Chondrocyte (in vitro differentiated cells): ENCODE data around the gene DPP10. TPM values are rescaled to one million over a fixed set of nuclear protein-coding genes. Genes with fewer than 3 reads are reported as not detected.

Experiments
- DNase-seq: peaks from one replicate; pipeline ENCODE4 v3.0.0; 2021; ENCODE audit warnings: mixed read lengths, low spot score
- H3K27ac Mint-ChIP-seq: one replicate; pipeline ENCODE4 v1.8.0; 2021; ENCODE audit warnings: mild to moderate bottlenecking, moderate library complexity, mixed read lengths; ENCODE audit not compliant: unreplicated experiment
- H3K27me3 Mint-ChIP-seq: 2 replicates; pipeline ENCODE4 v1.8.0; 2021; ENCODE audit warnings: low read depth, mixed read lengths
- H3K36me3 Mint-ChIP-seq: 2 replicates; pipeline ENCODE4 v1.8.0; 2021; ENCODE audit warnings: low read depth, mixed read lengths
- H3K4me1 Mint-ChIP-seq: 2 replicates; pipeline ENCODE4 v1.8.0; 2021; ENCODE audit warnings: low read depth, mild to moderate bottlenecking, mixed read lengths
- H3K4me3 Mint-ChIP-seq: one replicate; pipeline ENCODE4 v1.8.0; 2021; ENCODE audit warnings: mild to moderate bottlenecking, moderate library complexity, mixed read lengths; ENCODE audit not compliant: unreplicated experiment
- H3K9me3 Mint-ChIP-seq: 2 replicates; pipeline ENCODE4 v1.8.0; 2021; ENCODE audit warnings: low read depth, mixed read lengths
- total RNA-seq: library from RNA; stranded (reverse); gene quantifications from 3 replicates; pipeline ENCODE4 v1.2.1, GENCODE V29; 2021
- TF ChIP-seq, protein P1 (sequence below): fragments of 200-600 bp; sonication (generic); IDR thresholded peaks from 2 replicates; pipeline ENCODE4 v1.5.0; 2021; ENCODE audit warnings: antibody characterized with exemption, mild to moderate bottlenecking, moderate library complexity

The DPP10 gene
- total RNA-seq, 1 donor from 2014 or later: not detected

DNA sequence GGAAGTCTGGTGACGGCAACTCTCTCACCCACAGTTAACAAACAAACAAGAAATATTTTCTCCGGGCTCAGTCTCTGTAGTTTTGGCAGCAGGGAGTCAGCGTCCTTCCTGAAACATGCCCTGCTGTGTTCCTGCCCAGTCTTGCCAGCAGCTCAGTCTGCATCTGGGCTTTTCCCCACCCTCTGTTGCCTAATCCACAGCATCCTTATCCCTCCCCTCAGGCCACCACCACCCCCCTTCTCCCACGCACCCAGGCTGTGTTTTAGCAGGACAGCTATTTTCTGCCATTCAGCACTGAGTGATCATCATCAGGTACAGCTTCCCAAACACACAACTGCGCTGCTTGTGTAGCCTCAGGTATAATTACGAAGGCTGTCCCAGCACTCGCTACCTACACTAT, 168.2 kb downstream of the DPP10 start:
- Mint-ChIP-seq H3K27me3 (no peaks in the 10 kb centered on the region), H3K27ac (no peak overlapping the region), H3K4me3 (no peak overlapping the region), H3K9me3 (peaks cover 3% of the 10 kb centered on the region), H3K4me1 (no peaks in the 10 kb centered on the region), H3K36me3 (no peaks in the 10 kb centered on the region)
- TF ChIP-seq, protein P1, sequence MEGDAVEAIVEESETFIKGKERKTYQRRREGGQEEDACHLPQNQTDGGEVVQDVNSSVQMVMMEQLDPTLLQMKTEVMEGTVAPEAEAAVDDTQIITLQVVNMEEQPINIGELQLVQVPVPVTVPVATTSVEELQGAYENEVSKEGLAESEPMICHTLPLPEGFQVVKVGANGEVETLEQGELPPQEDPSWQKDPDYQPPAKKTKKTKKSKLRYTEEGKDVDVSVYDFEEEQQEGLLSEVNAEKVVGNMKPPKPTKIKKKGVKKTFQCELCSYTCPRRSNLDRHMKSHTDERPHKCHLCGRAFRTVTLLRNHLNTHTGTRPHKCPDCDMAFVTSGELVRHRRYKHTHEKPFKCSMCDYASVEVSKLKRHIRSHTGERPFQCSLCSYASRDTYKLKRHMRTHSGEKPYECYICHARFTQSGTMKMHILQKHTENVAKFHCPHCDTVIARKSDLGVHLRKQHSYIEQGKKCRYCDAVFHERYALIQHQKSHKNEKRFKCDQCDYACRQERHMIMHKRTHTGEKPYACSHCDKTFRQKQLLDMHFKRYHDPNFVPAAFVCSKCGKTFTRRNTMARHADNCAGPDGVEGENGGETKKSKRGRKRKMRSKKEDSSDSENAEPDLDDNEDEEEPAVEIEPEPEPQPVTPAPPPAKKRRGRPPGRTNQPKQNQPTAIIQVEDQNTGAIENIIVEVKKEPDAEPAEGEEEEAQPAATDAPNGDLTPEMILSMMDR: no peak
- no peak for DNase-seq

DNA sequence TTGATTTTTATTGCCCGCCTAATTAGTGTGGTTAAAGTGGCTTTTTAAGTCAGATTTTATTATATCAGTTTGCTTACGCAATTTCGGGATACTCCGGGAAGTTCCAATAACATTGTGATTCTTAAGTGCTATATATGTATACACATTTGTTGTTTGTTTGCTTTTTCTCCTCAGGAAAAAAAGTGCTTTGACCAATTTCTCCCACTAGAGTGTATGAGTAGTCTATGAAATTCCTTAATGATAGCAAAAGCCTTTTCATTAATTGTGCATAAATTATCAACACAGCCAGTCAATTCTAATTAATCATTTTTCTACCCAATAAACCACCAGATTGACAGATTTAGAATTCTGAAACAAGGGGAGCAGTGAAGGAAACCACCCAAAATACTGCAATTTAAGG, 172.2 kb downstream of the DPP10 start:
- Mint-ChIP-seq H3K4me3 (no peak overlapping the region), H3K27ac (no peak overlapping the region), H3K36me3 (no peaks in the 10 kb centered on the region), H3K9me3 (peaks cover 3% of the 10 kb centered on the region), H3K27me3 (peaks cover 2% of the 10 kb centered on the region), H3K4me1 (no peaks in the 10 kb centered on the region)
- no peak for DNase-seq
- TF ChIP-seq, protein P1: no peak

GRCh38 chr2:114628481-114628880, 186.0 kb downstream of the DPP10 start:
- H3K27me3 Mint-ChIP-seq: no peaks in the 10 kb centered on the region

GRCh38 chr2:114631146-114631545, 188.7 kb downstream of the DPP10 start:
- DNase-seq: no peak
- Mint-ChIP-seq H3K4me1 (no peaks in the 10 kb centered on the region), H3K4me3 (no peak overlapping the region), H3K27ac (no peak overlapping the region), H3K36me3 (no peaks in the 10 kb centered on the region), H3K27me3 (no peaks in the 10 kb centered on the region), H3K9me3 (no peaks in the 10 kb centered on the region)
- TF ChIP-seq, protein P1: no peak

More at GRCh38 chr2:114628481-114628880, 186.0 kb downstream of the DPP10 start:
- H3K9me3 Mint-ChIP-seq: no peaks in the 10 kb centered on the region
- TF ChIP-seq, protein P1: no peak
- H3K27ac Mint-ChIP-seq: no peak overlapping the region
- no peak for DNase-seq
- H3K36me3 Mint-ChIP-seq: no peaks in the 10 kb centered on the region
- no peaks in the 10 kb centered on the region for H3K4me1 Mint-ChIP-seq
- H3K4me3 Mint-ChIP-seq: no peak overlapping the region

DNA sequence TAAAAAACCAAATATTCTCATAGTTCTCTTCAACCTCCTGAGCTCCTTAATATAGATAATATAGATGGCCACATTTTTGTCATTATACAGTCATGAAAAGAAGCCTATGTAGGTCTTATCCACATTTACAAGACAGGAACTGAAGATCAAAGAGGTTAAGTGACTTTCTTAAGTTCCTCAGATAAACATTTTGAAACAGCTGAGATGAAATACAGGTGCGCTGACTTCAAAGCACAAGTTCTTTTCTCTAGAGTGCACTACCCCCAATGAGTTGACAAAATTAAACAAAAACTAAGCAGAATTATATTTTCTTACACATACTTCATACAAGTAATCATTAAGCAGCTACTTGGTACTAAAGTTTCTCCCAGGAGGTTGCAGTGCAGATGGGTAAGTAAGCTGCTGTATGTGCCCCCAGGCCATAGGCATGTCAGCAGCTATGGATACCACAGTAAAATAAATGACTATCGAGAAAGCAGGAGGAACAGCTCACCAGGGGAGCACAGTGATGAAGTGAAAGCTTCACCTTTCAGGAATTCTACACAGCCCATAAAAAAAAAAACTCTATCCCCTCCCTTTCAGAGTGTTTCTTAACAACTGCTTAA, 199.8 kb downstream of the DPP10 start:
- Mint-ChIP-seq H3K9me3 (peaks cover 10% of the 10 kb centered on the region), H3K4me3 (no peak overlapping the region), H3K27ac (no peak overlapping the region), H3K36me3 (no peaks in the 10 kb centered on the region), H3K27me3 (no peaks in the 10 kb centered on the region), H3K4me1 (no peaks in the 10 kb centered on the region)
- no peak for DNase-seq
- TF ChIP-seq, protein P1: no peak
